Activated T-helper 2 cell treated with anti-CD3 and anti-CD28 coated beads, Interferon-gamma antibody, Interleukin-2, Interleukin-4, amounts not matched to agents 10 μg/mL and 5 μg/mL and 100 μg/mL, durations not matched to agents 14 hours and 24 hours and 36 hours (primary cell): ENCODE measurements around the gene TAGLN. TPM values are rescaled to one million over a fixed set of nuclear protein-coding genes. Genes with fewer than 3 reads are reported as not detected.
"Not testable (repeated sequence)": the region's sequence is repeated elsewhere in the genome, so short reads cannot be mapped to it uniquely, and the experiment has no call there.

ENCODE experiments used
- DNase-seq: peaks from one replicate; pipeline ENCODE4 v3.0.0; 2021; ENCODE audit warnings: low spot score
- H3K27ac Mint-ChIP-seq: one replicate; pipeline ENCODE4 v1.8.0; 2021; ENCODE audit warnings: mixed read lengths
- H3K27me3 Mint-ChIP-seq: one replicate; pipeline ENCODE4 v1.8.0; 2021; ENCODE audit warnings: low read depth, mixed read lengths
- H3K36me3 Mint-ChIP-seq: one replicate; pipeline ENCODE4 v1.8.0; 2021; ENCODE audit warnings: low read depth, mixed read lengths
- H3K4me1 Mint-ChIP-seq: one replicate; pipeline ENCODE4 v1.8.0; 2021; ENCODE audit warnings: low read depth, mixed read lengths
- H3K4me3 Mint-ChIP-seq: one replicate; pipeline ENCODE4 v1.8.0; 2021; ENCODE audit warnings: low read depth, mild to moderate bottlenecking, moderate library complexity, mixed read lengths
- H3K9me3 Mint-ChIP-seq: one replicate; pipeline ENCODE4 v1.8.0; 2021; ENCODE audit warnings: mixed read lengths
- intact Hi-C: fragments of 100-400 bp; cut with micrococcal nuclease; formaldehyde crosslinking; loops from one replicate; pipeline ENCODE4 v1.15.1; 2023
- total RNA-seq: library from RNA; stranded (reverse); gene quantifications from 2 replicates; pipeline ENCODE4 v1.2.3, GENCODE V29; 2022

The TAGLN gene
- total RNA-seq, 1 donor from 2014 or later, result 3.1 TPM

DNA sequence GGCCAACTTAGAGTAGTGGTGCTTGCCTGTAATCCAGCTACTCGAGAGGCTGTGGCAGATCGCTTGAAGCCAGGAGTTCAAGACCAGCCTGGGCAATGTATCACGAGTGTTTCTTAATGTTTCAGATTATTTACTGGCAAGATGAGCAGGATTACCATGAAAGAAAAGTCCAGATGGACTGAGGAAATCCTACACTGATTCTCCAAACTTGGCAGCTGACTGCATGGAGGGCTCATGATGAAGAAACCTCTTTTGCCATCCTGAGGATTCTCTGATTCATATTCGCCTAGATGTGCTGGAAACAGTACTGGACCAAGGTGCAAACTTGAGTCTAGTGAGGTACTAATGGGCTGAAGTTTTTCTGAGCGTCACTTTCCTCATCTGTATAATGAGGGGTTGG is 23.4 kb upstream of the TAGLN start:
- DNase-seq, result no peak
- no peaks in the 10 kb centered on the region for H3K9me3 Mint-ChIP-seq
- H3K27me3 Mint-ChIP-seq, result no peaks in the 10 kb centered on the region
- no peak overlapping the region for H3K27ac Mint-ChIP-seq
- H3K4me1 Mint-ChIP-seq, result peaks cover 27% of the 10 kb centered on the region
- peaks cover 7% of the 10 kb centered on the region for H3K36me3 Mint-ChIP-seq
- H3K4me3 Mint-ChIP-seq, result no peak overlapping the region
- intact Hi-C loops, result no loop called here

DNA sequence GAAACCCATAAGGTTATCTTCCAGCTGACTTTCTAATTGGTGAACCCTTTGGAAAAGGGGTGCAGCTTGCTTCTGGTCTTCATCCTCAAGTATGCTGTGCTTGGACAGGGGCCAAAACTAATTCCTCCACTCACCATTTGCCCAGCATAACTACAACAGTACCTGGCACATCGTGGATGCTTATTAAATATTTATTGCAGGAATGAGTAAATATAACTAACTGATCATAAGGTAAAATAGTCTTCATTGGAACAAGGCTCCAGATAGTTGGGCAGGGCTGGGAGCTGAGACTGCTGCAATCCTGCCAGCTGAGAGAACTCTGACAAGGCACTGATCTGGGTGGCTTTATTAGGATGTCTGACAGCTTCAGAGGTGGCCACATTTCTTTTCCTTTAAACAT is 23.0 kb upstream of the TAGLN start:
- Mint-ChIP-seq H3K4me3 (no peak overlapping the region), H3K36me3 (peaks cover 4% of the 10 kb centered on the region), H3K27ac (no peak overlapping the region), H3K4me1 (peaks cover 31% of the 10 kb centered on the region), H3K27me3 (no peaks in the 10 kb centered on the region), H3K9me3 (no peaks in the 10 kb centered on the region)
- no peak for DNase-seq
- intact Hi-C loops, result no loop called here

DNA sequence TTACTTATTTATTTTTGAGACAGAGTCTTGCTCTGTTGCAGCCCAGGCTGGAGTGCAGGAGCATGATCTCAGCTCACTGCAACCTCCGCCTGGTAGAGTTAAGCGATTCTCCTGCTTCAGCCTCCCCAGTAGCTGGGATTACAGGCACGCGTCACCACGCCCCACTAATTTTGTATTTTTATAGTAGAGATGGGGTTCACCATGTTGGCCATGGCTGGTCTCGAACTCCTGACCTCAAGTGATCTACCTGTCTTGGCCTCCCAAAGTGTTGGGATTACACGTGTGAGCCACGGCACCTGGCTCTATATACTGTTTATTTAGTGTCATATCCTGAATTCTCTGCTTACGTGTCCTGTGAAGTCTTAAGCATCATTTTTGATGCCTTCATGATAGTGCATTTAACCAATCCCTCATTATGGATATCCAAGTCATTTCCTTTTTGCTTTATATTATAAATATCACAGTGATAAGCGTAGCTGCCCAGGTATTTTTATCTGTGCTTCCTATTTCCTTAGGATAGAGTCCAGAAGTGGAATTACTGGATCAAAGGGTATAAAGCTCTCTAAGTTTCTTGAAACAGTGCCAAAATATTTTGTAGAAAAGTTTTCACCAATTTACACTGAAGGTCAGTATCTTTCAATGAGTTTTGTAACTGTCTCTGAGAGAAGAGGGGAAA is 21.5 kb upstream of the TAGLN start:
- Mint-ChIP-seq H3K27me3 (no peaks in the 10 kb centered on the region), H3K27ac (peak overlapping the region; percentile 86), H3K4me3 (peak overlapping the region; percentile 94), H3K4me1 (peaks cover 27% of the 10 kb centered on the region), H3K9me3 (no peaks in the 10 kb centered on the region), H3K36me3 (peaks cover 1% of the 10 kb centered on the region)
- intact Hi-C loops, result loop anchor here (1.0 kb wide), 1 partner anchor 32 kb away; no protein-coding TSS in a partner anchor
- no peak for DNase-seq

DNA sequence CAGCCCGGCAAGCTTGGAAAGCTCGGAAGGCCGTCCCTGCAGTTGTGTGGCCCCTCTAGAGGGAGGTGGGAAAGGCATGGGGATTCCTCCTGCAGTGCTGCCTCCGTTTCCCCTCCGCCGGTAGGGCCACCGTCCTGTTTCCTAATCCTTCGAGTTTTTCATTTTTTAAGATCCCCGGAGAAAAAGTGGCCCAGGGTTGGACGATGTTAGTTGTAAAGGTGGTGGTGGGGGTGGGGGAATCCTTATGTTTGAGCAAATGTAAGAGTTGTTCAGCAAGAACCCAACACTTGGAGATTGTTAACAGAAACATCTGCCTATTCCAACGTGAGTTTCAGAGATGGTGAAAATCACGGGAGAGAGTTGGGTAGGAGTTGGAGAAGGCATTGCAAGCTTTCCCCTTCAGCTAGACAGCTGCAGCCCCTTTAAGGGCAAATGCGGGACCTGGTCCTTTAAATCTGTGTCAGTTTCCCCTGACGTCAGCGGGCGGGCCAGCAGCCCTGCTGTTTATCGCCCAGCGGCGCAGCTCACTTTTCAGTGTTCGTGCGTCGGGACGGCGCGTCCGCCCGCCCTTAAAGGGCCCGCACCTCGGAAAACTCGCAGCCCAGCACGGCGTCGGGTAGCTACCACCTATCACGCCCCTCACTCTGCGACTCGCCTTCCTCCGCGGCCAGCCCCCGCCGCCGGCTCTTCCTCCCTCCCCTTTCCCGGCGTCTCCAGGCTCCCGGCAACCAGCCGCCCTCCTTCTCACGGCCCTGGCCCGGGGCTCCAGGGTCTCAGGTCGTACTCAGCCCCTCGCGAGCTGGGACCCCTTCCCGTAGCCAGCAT is 20.7 kb upstream of the TAGLN start, which contains the start of gene SIDT2:
SIDT2 (plus strand) TSS at position 534 of the 825 bp plus-strand sequence. CDS start 521 bp downstream, outside the sequence.
- DNase-seq, result peak; percentile 86
- peaks cover 4% of the 10 kb centered on the region for H3K36me3 Mint-ChIP-seq
- H3K27ac Mint-ChIP-seq, result peak within 1 kb of the TSS; percentile 86

DNA sequence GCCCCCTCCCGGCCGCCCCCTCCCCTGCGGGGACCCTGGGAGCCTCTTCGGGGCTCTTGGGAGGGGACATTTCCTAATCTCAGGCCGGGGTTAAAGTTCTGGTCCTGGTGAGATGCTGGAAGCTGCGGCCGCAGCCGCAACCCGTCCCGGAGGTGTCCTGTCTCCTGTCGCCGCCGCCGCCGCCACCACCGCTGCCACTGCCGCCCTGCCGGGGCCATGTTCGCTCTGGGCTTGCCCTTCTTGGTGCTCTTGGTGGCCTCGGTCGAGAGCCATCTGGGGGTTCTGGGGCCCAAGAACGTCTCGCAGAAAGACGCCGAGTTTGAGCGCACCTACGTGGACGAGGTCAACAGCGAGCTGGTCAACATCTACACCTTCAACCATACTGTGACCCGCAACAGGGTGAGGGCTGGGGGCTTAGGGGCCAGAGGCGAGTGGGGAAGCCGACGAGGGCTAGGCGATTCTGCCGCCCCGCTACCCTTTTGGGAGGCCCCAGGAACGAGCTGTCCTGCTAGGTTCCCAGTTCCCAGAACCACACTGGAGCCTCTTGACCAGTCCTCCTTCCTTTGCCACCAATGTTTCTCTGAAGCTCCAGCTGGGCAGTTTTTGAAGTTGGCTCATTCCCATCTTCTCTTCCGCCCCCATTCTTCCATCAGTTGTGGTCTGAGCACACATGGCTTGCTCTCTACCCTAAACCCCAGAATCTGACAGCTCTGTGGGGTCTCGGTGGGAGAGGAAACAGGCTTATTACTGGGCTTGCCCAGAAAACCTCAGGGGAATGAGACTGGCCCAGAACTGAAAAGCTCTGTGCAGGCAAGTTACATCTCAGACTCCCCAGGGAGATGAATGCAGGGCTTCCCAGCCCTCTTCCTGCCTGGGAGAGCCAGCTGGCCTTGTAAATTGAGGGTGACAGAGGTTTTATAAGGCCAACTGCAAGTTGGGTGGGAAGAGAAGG is 19.8 kb upstream of the TAGLN start:
- intact Hi-C loops, result no loop called here
- peak overlapping the region; percentile 84 for H3K27ac Mint-ChIP-seq
- no peaks in the 10 kb centered on the region for H3K27me3 Mint-ChIP-seq
- peak; percentile 41 for DNase-seq
- peaks cover 4% of the 10 kb centered on the region for H3K36me3 Mint-ChIP-seq
- no peaks in the 10 kb centered on the region for H3K9me3 Mint-ChIP-seq
- peaks cover 25% of the 10 kb centered on the region for H3K4me1 Mint-ChIP-seq
- peak overlapping the region; percentile 94 for H3K4me3 Mint-ChIP-seq

More for the DNA sequence above, 20.7 kb upstream of the TAGLN start, which contains the start of gene SIDT2:
- intact Hi-C loops, result loop anchor here (1.0 kb wide), 1 partner anchor 33 kb away; no protein-coding TSS in a partner anchor
- Mint-ChIP-seq H3K4me1 (peaks cover 27% of the 10 kb centered on the region), H3K9me3 (no peaks in the 10 kb centered on the region), H3K27me3 (no peaks in the 10 kb centered on the region), H3K4me3 (peak within 1 kb of the TSS; percentile 94)

DNA sequence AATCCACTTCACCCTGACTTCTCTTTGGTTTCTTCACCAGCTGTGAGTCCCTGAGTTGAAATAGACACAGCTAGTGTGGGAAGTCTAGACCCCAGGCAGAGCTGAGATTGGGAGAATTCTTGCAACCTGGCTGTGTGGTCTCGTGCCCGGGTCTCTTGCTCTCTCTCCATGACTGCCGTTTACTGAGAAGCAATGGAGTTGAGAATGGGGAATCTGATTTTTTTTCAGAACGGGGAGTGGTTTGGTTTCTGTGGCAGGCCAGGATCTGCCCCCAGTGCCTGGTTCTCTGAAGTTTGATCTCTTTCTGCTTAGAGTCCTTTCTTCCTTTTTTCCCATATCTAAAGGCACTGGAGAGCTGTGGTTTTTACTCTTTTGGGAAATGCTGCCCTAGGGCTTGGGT is 19.1 kb upstream of the TAGLN start:
- intact Hi-C loops, result no loop called here
- peak overlapping the region; percentile 94 for H3K4me3 Mint-ChIP-seq
- DNase-seq, result no peak
- no peaks in the 10 kb centered on the region for H3K9me3 Mint-ChIP-seq
- no peaks in the 10 kb centered on the region for H3K27me3 Mint-ChIP-seq
- H3K4me1 Mint-ChIP-seq, result peaks cover 25% of the 10 kb centered on the region
- H3K36me3 Mint-ChIP-seq, result peaks cover 4% of the 10 kb centered on the region
- H3K27ac Mint-ChIP-seq, result peak overlapping the region; percentile 20

DNA sequence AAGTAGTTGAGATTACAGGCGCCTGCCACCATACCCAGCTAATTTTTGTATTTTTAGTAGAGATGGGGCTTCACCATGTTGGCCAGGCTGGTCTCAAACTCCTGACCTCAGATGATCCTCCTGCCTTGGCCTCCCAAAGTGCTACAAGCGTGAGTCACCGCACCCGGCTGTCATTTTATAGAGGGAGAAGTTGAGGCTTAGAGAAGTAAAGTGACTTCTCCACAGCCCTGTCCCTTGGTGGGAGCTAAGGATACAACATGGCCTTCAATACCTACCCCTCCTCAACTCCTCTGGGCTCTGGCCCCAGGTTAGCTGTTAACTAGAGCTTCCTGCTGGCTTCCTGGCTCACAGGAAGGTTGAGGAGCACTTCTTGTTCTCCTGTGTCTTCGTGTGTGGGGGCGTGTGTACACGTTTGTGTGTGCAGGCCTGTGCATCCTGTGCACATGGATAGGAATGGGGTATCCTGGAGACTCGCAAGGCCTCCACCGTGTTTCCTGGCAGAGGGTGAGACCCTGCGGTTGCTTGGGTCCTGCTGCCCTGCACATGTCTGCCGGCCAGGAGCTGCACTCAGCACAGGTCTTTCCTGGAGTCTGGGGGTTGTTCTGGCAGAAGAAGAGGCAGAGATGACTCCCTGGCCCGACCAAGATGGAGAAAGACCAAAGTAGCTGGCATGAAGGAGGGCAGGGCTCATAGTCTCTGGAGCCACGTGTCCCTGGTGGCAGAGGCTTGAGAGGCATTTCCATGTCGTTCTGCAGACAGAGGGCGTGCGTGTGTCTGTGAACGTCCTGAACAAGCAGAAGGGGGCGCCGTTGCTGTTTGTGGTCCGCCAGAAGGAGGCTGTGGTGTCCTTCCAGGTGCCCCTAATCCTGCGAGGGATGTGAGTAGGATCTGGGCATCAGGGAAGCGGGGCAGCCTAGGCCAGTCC is 18.2 kb upstream of the TAGLN start:
- no peaks in the 10 kb centered on the region for H3K9me3 Mint-ChIP-seq
- peak overlapping the region; percentile 71 for H3K27ac Mint-ChIP-seq
- peaks cover 25% of the 10 kb centered on the region for H3K4me1 Mint-ChIP-seq
- intact Hi-C loops, result loop anchor here (1.0 kb wide), 1 partner anchor 49 kb away; no protein-coding TSS in a partner anchor
- peak; percentile 58 for DNase-seq
- H3K4me3 Mint-ChIP-seq, result peak overlapping the region; percentile 94
- no peaks in the 10 kb centered on the region for H3K27me3 Mint-ChIP-seq
- peaks cover 4% of the 10 kb centered on the region for H3K36me3 Mint-ChIP-seq

DNA sequence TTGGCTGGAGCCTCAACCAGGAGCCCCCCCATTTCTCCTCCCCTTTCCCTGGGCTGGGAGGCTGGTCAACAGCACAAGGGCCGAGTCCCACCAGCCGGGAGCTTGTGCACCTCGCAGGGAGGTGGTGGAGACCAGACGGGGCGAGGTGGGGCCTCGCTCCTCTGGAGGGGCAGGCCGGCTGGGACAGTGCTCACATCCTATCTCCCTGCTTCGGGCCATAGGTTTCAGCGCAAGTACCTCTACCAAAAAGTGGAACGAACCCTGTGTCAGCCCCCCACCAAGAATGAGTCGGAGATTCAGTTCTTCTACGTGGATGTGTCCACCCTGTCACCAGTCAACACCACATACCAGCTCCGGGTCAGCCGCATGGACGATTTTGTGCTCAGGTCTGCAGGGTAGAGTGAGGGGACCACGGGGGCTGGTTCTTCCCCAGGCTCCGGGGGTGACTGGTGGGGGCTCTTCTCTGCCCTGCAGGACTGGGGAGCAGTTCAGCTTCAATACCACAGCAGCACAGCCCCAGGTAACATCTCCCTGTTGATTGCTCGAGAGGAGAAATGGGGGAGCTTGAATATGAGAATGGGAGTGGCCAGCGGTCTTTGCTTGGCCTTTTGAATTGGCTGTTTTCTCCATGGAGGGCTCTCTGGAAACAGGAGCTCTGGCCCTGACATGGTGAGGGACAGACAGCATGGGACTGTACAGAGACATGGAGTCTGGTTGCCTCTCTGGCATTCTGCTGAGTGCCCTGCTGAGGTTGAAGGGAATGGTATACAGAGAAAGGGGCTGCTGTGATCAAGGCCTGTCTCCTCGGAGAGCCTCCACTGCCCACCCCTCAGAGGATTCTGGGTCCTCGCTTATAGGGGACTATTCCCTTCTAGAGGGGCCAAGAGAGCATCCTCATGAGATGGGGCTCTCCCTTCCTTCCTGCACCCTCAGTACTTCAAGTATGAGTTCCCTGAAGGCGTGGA is 17.3 kb upstream of the TAGLN start:
- intact Hi-C loops, result loop anchor here (1.0 kb wide), 1 partner anchor 48 kb away; no protein-coding TSS in a partner anchor
- no peak overlapping the region for H3K27ac Mint-ChIP-seq

DNA sequence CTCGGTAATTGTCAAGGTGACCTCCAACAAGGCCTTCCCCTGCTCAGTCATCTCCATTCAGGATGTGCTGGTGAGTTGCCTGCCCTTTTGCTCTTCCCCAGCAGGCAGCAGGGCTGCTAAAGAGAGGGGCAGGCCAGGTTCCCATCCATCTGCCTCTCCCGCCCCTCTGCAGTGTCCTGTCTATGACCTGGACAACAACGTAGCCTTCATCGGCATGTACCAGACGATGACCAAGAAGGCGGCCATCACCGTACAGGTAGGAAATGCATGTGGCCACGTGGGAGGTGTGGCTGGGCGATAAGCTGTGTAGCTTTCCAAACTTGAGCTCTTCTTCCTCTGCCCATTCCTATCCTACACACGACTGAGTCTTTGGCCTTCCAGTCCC is 16.6 kb upstream of the TAGLN start:
- intact Hi-C loops, result no loop called here
- no peaks in the 10 kb centered on the region for H3K27me3 Mint-ChIP-seq
- peaks cover 4% of the 10 kb centered on the region for H3K36me3 Mint-ChIP-seq
- no peak overlapping the region for H3K4me3 Mint-ChIP-seq
- H3K27ac Mint-ChIP-seq, result no peak overlapping the region
- H3K9me3 Mint-ChIP-seq, result no peaks in the 10 kb centered on the region
- H3K4me1 Mint-ChIP-seq, result peaks cover 25% of the 10 kb centered on the region
- DNase-seq, result no peak

More for the DNA sequence above, 17.3 kb upstream of the TAGLN start:
- H3K4me3 Mint-ChIP-seq, result no peak overlapping the region
- H3K4me1 Mint-ChIP-seq, result peaks cover 25% of the 10 kb centered on the region
- H3K27me3 Mint-ChIP-seq, result no peaks in the 10 kb centered on the region
- H3K36me3 Mint-ChIP-seq, result peaks cover 4% of the 10 kb centered on the region
- DNase-seq, result no peak
- H3K9me3 Mint-ChIP-seq, result no peaks in the 10 kb centered on the region

DNA sequence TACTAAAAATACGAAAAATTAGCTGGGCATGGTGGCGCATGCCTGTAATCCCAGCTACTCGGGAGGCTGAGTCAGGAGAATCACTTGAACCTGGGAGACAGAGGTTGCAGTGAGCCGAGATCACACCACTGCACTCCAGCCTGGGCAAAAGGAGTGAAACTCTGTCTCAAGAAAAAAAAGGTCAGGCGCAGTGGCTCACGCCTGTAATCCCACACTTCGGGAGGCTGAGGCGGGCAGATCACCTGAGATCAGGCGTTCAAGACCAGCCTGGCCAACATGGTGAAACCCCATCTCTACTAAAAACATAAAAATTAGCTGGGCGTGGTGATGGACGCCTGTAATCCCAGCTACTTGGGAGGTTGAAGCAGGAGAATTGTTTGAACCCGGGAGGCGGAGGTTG is 16.0 kb upstream of the TAGLN start:
- intact Hi-C loops, result not testable (repeated sequence)

More for the DNA sequence above, 16.0 kb upstream of the TAGLN start:
- H3K4me1 Mint-ChIP-seq, result peaks cover 19% of the 10 kb centered on the region
- not testable (repeated sequence) for H3K4me3 Mint-ChIP-seq, H3K36me3 Mint-ChIP-seq, H3K27me3 Mint-ChIP-seq, H3K27ac Mint-ChIP-seq, H3K9me3 Mint-ChIP-seq, DNase-seq
